NCI-H1930 (cell line): ENCODE results near the gene SEPHS2.
A peak's percentile ranks its signal among the peaks of the same experiment; 100 is the strongest.
"Not testable (repeated sequence)": the region's sequence is repeated elsewhere in the genome, so short reads cannot be mapped to it uniquely, and the experiment has no call there.

Experiments used
- DNase-seq, 2 experiments: peaks; one replicate each; lab custom pipeline; 2025; lab: John Stamatoyannopoulos, UW

Gene SEPHS2

DNA sequence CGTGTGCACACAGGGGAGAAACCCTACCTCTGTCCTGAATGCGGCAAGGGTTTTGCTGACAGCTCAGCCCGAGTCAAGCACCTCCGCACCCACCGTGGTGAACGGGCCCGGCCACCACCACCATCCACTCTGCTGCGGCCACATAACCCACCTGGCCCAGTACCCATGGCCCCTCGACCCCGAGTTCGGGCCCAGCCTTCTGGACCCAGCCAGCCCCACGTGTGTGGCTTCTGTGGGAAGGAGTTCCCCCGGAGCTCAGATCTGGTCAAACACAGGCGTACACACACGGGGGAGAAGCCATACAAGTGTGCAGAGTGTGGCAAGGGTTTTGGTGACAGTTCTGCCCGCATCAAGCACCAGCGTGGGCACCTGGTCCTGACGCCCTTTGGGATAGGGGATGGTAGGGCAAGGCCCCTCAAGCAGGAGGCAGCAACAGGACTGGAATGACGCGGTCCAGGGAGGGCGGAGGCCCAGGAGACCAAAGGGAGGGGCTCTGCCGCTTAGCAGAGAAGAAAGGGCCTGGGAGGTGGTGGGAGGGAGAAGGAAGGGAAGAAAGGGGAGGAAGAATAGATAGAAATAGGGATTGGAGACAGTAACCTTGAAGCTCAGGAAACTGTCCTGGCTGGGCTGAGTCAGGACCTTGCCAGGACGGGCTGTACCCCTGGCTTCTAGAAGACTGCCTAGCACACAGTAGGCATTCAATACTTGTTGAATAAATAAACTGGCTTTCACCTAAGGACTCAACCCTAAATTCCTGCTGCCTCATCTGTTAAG lies 46.8 kb downstream of the SEPHS2 start:
- no peak for DNase-seq

DNA sequence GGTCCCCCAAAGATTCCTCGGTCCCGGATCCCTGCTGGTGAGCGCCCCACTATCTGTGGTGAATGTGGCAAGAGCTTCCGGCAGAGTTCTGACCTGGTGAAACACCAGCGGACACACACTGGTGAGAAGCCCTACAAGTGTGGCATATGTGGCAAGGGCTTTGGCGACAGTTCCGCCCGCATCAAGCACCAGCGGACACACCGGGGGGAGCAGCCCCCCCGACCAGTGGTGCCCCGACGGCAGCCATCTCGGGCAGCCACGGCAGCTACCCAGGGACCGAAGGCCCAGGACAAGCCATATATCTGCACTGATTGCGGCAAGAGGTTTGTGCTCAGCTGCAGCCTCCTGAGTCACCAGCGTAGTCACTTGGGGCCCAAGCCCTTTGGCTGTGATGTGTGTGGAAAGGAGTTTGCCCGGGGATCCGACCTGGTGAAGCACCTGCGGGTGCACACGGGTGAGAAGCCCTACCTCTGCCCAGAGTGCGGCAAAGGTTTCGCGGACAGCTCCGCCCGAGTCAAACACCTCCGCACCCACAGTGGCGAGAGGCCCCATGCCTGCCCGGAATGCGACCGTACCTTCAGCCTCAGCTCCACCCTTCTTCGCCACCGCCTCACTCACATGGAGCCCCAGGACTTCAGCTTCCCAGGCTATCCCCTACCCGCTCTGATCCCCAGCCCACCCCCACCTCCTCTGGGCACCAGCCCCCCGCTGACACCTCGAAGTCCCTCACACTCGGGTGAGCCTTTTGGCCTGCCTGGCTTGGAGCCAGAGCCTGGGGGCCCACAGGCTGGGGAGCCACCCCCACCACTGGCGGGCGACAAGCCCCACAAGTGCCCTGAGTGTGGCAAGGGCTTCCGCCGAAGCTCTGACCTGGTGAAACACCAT lies 47.7 kb downstream of the SEPHS2 start:
- DNase-seq = no peak

DNA sequence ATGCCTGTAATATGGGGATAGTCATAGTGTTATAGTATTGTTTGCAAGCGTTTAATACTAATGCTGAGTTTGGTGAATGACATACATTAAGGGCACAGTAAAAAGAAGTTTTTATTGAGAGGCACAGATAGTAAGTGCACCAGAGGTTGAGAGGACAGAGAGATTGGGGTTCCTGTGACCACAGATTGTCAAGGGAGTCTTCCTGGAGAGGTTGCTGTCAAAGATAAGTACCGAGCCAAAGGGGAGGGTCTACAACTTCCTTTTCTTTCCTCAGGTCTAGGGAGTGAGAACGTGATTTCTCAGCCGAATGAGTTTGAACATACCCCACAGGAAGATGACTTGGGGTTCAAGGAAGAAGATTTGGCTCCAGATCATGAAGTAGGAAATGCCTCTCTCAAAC lies 48.6 kb downstream of the SEPHS2 start:
- no peak for DNase-seq

DNA sequence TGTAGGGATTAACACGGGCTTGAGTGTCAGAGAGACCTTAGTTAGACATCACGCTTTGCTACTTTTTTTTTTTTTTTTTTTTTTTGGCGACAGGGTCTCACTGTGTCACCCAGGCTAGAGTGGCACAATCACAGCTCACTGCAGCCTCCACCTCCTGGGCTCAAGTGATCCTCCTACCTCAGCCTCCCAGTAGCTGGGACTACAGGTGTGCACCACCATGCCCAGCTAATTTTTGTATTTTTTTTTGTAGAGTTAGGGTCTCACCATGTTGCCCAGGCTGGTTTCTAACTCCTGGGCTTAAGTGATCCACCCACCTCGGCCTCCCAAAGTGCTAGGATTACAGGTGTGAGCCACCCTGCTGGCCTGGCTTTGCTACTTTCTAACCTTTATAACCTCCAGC lies 49.0 kb downstream of the SEPHS2 start:
- DNase-seq = not testable (repeated sequence)

DNA sequence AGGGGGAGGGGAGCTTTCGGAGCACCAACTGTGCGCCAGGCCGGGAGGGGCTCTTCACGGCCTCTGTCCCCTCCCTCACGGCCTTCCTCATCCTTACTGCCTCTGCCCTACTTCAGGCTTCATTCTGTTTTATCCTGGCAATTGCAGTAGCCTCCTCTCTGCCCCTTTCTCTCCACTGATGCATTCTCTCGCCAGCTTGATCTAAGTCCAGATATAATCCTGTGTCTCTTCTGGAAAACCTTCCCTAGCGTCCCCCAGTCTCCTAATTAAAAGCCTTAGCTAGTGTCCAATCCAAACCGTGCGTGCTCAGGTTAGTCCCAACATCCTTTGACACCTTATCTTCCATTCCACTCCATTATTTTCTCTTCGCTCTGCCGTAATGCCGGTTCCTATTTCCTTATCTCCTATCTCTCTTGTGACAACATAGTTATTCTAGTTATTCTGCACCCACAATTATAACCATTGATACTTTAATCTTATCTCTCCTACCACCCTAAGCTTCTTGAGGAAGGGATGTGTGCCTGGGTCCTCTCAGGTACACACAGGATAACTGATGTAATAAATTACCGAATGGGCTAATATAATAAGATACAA lies 49.6 kb downstream of the SEPHS2 start:
- DNase-seq = no peak

DNA sequence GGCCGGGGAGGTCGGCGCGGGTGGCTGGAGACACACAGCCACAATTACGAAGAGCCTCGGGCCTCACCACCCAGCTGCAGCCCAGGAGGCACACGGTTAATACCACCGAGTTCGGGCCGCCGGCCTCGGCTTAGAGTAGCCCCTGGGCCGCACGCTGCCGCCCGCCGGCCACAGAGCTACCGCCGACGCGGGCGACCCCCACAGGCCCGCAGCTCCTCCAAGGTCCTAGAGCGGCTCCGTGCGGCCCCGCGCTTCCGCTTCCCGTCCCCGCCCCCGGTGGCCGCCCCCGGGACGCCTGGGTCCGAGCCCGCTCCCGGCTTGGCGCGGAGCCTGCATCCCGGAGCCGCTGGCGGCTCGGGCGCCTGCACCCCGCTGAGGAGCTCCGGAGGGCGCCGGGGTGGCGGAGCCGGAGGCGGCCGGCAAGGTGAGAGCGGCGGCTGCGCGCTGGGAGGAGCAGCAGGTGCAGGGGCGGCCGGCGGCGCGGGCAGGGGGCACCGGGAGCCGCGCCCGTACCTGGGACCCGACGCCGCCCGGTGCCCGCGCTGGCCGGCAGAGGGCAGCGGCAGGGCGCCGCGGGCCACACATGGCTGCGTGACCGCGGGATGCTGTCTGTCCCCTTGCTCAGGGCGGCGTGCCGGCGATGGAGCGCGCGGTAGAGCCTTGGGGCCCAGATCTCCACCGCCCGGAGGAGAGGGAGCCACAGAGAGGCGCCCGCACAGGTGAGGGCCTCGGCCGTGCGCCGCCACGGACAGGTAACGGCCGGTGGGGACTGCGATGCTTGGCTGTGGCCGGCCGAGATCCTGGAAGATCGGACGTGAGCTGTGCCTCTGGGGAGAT lies 50.3 kb downstream of the SEPHS2 start, which contains the start of gene ZNF48:
ZNF48 (plus strand) TSS at position 266 of the 837 bp plus-strand sequence; CDS start at position 641, 375 bp downstream.
- DNase-seq = peak; percentile 91 to 96

DNA sequence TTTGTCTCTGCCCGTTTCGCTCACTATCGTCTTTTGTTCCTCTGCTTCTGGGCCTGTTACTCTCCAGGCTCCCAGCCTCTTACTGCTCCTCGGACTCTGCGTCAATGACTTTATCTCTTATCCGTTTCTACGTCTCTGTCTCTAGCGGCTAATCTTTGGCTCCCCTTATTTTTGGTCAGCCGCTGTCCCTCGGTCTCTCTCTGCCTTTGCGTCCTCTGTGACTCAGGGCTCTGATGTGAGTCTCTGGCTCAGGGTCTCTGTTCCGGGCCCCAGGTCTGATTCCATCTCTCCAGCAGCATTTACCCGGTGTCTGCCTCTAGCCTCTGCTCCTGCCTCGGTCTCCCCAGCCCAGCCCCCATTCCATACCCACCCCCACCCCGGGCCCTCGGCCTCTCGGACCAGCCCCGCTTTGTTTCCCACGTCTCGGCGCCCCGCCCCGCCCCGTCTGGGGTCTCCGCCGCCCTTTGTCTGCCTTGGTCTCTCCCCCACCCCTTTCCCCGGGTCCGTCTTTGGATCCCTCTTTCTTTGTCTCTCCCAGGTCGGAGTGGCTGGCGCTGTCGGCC lies 51.0 kb downstream of the SEPHS2 start:
- no peak for DNase-seq
